IgD-negative memory B cell (primary cell): ENCODE measurements around the gene NPTX1. TPM values are rescaled to one million over a fixed set of nuclear protein-coding genes. Genes with fewer than 3 reads are reported as not detected.
A peak's percentile ranks its signal among the peaks of the same experiment; 100 is the strongest.

Experiments
- H3K27ac Mint-ChIP-seq, 3 donors: one replicate each; pipeline ENCODE4 v1.8.0; 2020 to 2022; ENCODE audit warnings: mild to moderate bottlenecking in 3 of 3, mixed read lengths in 3 of 3, moderate library complexity in 1 of 3
- H3K27me3 Mint-ChIP-seq: one replicate; pipeline ENCODE4 v1.8.0; 2021; ENCODE audit warnings: mixed read lengths
- H3K36me3 Mint-ChIP-seq: one replicate; pipeline ENCODE4 v1.8.0; 2020; ENCODE audit warnings: mild to moderate bottlenecking, mixed read lengths
- H3K4me1 Mint-ChIP-seq, 3 donors: one replicate each; pipeline ENCODE4 v1.8.0; 2020 to 2022; ENCODE audit warnings: mixed read lengths in 3 of 3, mild to moderate bottlenecking in 1 of 3
- H3K4me3 Mint-ChIP-seq, 4 donors: one replicate each; pipeline ENCODE4 v1.8.0; 2020 to 2022; ENCODE audit warnings: mild to moderate bottlenecking in 4 of 4, mixed read lengths in 4 of 4, moderate library complexity in 3 of 4
- H3K9me3 Mint-ChIP-seq, 3 donors: one replicate each; pipeline ENCODE4 v1.8.0; 2020 to 2021; ENCODE audit warnings: mixed read lengths in 3 of 3, mild to moderate bottlenecking in 1 of 3
- polyA plus RNA-seq: library from polyadenylated mRNA; unstranded; fragments of 300-500 nt; fragmentation: Illumina TruSeq; gene quantifications from one replicate; pipeline ENCODE4 v1.2.3, GENCODE V29; 2021

The NPTX1 gene
- polyA plus RNA-seq, 1 donor from 2014 or later, result not detected

DNA sequence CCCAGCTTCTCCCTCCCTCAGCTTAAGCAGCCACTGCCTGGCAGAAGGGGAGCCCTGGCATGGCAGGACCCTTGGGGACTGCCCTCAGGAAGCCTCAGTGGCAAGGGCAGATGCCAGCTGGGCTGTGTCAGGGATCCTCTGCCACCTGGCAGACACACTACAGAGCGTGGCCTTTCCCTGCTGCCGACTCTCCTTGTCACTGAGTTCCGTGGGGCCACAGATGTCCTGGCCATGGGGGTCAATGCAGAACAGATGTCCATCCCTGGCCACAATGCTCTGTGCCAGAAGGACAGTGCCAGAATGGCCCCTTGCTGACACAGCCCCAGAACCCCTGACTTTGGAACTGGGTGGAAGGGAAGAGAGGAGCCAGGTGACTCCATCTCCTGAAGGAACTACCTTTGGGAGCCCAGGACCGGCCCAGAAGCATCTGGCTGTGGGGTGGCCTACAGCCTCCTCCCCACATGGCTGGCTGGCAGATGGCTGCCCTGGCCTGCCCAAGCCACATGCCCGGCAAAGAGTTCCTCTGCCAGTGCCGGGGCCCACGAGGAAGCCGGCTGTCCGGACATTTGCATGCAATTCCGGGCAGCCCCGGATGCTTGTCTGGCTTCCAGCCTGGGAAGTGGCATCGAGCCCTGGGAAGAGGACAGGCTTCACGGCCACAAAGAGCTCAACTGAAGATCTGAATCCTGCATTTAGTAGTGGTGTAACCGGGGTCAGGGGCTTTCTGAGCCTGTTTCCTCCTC is 24.1 kb downstream of the NPTX1 start:
- Mint-ChIP-seq H3K36me3 (peaks cover 2% of the 10 kb centered on the region), H3K9me3 (no peaks in the 10 kb centered on the region), H3K27ac (peak overlapping the region; percentile 21 to 90 (median 67)), H3K4me1 (peaks cover 7 to 10% (median 8%) of the 10 kb centered on the region in 3 donors), H3K4me3 (peak overlapping the region in 1 of 4 donors; percentile 96), H3K27me3 (peaks cover 5% of the 10 kb centered on the region)

DNA sequence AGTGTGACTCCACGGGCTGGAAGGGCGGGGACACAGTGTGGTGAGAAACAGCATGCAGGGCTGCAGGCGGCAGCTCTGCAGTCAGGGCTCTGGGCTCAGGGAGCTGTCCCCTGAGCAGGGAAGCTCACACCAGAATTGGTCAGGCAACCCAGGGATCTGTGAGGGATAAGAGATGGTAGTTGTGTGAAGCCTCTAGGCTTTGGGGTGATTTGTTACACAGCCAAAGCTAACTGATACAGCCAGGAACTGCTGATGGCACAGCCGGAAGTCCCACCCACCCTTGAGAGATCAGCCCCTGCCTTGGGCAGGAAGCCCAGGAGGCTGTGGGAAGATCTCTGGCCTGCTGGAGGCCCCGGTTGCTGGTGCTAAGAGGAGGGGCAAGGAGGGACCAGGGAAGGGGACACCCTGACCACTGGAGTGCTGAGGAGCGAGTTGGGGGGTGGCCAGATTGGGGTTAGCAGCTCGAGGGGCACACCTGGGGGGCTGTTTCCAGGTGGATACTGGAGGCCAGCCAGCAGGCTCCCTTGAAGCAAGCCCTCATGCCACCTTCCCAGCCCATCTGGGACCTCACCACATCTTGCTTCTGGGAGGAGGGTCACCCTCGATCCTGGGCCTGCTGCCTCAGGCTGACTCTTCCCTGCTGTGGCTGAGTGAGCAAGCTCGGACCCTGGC is 25.2 kb downstream of the NPTX1 start:
- Mint-ChIP-seq H3K27me3 (peaks cover 2% of the 10 kb centered on the region), H3K36me3 (peaks cover 2% of the 10 kb centered on the region), H3K9me3 (no peaks in the 10 kb centered on the region), H3K27ac (peak overlapping the region in 1 of 3 donors; percentile 57), H3K4me1 (peaks cover 7 to 8% (median 8%) of the 10 kb centered on the region in 3 donors), H3K4me3 (peak overlapping the region in 2 of 4 donors; percentile 32 to 53)

DNA sequence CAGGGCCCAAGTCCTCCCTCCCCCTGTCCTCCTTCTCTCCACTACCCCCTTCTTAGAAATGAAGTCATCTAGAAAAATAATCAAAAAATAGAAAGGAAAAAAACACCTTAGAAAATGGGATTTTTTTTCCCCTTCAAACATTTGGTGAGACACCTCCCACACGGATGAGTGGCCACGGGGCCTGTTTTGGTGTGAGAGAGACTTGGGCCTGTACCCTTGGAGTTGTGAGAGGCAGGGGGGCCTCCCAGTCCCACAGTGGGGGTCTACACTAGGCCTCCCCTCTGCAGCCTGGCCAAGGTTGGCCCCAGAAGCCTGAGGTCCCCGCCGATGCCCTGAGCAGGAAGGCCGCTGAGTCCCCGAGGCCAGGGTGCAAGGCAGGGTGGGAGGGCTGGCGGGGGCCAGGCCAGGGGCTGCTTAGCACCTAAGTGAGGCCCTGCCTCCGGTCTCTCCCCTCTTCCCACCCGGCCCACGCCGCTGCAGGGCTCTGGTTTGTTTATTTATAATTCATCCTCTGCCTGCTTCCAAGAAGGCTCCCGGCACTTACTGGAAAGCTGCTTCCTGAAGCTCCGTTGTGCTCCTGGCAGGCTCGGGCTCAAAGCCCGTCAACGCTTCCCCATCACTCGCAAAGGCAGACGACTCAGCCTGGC is 26.4 kb downstream of the NPTX1 start:
- H3K4me1 Mint-ChIP-seq, result peaks cover under 1 to 1% (median 1%) of the 10 kb centered on the region in 3 donors
- peaks cover 2% of the 10 kb centered on the region for H3K27me3 Mint-ChIP-seq
- peak overlapping the region in 1 of 4 donors; percentile 12 for H3K4me3 Mint-ChIP-seq
- H3K27ac Mint-ChIP-seq, result no peak overlapping the region
- peaks cover 2% of the 10 kb centered on the region for H3K36me3 Mint-ChIP-seq
- no peaks in the 10 kb centered on the region for H3K9me3 Mint-ChIP-seq

DNA sequence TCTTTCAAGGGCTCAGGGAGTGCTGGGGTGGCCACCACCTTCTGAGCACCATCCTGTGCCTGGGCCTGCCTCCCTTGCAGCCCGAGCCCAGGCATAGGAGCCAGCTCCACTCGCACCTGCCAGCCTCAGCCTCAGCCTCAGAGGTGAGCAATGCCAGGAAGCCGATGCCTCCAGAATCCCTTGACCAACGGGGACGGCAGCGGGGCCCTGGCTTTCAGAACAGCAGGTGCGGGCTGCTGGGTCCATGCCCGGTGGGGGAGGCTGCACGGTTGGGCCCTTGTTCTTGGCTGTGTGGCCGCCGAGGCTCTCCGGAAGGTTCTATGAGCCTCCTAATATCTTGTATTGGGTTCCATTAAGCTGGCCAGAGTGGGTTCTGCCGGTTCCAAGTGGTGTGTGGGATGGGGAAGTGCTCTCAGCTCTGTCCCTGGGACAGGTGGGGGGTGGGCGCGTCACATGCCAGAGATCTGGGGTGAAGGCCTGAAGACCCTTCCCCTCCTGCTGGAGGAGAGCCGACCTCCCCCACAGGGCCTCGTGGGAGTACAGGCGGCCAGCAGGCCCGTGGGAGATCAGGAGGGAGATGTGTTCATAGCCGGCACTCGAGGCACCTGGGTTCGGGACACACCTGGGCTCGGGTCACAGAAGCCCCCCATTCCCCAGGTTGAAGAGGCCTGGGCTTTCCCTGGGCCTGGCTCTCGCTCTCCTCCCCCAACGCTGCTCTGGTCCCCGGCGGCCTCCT is 27.0 kb downstream of the NPTX1 start:
- Mint-ChIP-seq H3K27ac (no peak overlapping the region), H3K4me3 (no peak overlapping the region), H3K36me3 (peaks cover 2% of the 10 kb centered on the region), H3K4me1 (peaks cover 0 to 1% (median 1%) of the 10 kb centered on the region in 3 donors), H3K27me3 (peaks cover 2% of the 10 kb centered on the region), H3K9me3 (no peaks in the 10 kb centered on the region)

DNA sequence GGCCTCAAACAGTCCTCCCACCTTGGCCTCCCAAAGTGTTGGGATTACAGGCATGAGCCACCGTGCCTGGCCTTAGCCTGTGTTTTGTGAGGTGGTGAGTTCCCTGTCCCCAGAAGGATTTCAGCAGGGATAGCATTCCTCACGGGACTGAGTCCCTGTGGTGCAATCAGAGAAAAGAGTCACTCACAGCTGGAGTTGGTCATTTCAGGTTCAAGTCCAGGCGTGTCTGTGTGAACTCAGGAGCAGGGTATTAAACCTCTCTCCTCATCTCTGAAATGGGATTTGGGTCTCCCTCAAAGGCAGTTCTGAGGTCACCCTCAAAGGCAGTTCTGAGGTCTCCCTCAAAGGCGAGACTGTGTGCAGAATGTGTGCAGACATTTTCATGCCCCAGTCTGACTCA is 28.6 kb downstream of the NPTX1 start:
- H3K27me3 Mint-ChIP-seq, result peaks cover 8% of the 10 kb centered on the region
- H3K36me3 Mint-ChIP-seq, result peaks cover 2% of the 10 kb centered on the region
- H3K4me3 Mint-ChIP-seq, result no peak overlapping the region
- no peaks in the 10 kb centered on the region for H3K4me1 Mint-ChIP-seq
- no peak overlapping the region for H3K27ac Mint-ChIP-seq
- no peaks in the 10 kb centered on the region for H3K9me3 Mint-ChIP-seq

DNA sequence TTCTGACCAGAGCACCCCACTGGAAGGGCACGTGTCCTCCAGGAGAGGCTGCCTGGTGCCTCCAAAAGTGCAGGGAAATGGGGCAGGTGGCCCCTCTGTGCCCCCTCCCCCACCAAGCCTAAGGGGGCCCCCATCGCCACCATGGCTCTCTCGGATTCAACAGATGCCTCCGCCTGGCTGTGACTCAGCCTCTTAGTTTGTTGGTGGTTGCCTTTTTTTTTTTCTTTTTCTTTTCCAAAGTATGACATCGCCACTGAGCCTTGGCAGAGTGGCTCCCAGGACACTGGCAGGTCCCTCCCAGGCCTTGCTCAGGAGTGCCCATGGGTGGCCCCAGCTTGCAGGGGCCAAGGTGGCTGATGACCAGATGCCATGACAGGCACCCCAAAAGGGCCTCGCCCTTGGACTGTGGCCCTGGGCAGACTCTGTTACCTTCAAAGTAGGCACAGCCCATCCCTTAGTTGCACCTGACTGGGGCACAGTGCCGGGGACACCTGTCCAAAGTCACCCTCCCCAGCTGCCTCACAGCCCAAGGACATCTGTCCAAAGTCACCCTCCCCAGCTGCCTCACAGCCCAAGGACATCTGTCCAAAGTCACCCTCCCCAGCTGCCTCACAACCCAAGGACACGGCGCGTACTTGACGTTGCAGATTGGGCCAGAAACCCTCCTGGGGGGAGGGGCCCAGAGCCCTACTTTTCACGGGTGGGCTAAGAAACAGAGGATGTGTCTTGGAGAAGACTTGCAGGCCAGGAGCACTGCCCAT is 29.6 kb downstream of the NPTX1 start:
- Mint-ChIP-seq H3K27me3 (peaks cover 9% of the 10 kb centered on the region), H3K27ac (no peak overlapping the region), H3K4me3 (no peak overlapping the region), H3K4me1 (no peaks in the 10 kb centered on the region), H3K36me3 (peaks cover 3% of the 10 kb centered on the region), H3K9me3 (no peaks in the 10 kb centered on the region)

DNA sequence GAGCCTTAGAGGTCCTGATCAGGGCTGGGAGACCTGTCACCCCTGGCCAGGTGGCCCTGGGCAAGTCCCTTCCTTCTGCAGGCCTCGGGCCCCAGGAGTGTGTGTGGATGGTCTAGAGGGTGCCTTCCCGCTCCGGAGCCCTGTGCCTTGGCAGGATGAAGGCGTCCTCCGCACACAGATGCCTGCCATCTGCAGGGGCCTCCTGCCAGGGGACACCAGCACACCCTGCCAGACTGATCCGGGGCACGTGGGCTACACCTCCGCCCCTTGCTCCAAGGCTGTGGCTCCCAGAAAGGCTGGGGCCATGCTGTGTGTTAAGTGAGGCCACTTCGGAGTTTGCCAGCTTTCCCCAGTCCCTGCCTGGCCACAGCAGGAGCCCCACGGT is 30.7 kb downstream of the NPTX1 start:
- no peaks in the 10 kb centered on the region for H3K4me1 Mint-ChIP-seq
- no peak overlapping the region for H3K27ac Mint-ChIP-seq
- H3K4me3 Mint-ChIP-seq, result no peak overlapping the region
- H3K27me3 Mint-ChIP-seq, result peaks cover 9% of the 10 kb centered on the region
- H3K36me3 Mint-ChIP-seq, result peaks cover 3% of the 10 kb centered on the region
- H3K9me3 Mint-ChIP-seq, result no peaks in the 10 kb centered on the region

DNA sequence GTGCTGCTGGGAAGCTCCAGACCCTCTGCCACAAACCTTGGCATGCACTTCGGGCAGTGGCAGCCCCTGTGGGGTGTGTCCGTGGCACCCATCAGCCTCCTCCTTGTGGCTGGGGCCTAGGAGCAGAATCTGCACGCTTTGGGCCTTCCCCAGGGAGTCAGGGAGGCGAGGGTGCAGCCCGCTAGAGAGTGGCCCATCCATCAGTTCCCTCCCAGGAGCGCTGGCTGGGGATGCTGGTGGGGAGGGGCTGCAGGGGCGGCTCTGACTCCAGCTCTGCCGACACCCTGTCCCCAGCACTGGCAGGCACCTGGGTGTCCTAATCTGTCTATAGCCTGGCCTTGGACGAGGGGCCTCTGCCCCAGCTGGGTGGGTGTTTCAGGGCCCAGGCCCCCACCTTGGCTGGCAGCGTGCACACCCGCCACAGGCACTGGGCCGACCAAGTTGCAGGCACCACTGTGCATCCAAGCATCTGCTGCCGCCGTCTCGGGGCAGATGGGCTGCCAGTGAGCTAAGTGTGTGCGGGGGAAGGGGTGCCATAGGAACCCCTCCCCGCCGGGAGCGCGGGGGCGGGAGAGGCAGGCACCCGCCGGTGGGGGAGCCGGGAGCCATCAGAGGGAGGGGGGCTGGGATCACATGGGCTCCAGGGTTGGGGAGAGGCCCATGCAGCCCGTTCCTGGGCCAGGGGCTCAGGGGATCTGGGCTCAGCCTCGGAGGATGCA is 31.2 kb downstream of the NPTX1 start:
- Mint-ChIP-seq H3K27ac (no peak overlapping the region), H3K36me3 (peaks cover 2% of the 10 kb centered on the region), H3K4me1 (no peaks in the 10 kb centered on the region), H3K4me3 (no peak overlapping the region), H3K27me3 (peaks cover 7% of the 10 kb centered on the region), H3K9me3 (no peaks in the 10 kb centered on the region)

DNA sequence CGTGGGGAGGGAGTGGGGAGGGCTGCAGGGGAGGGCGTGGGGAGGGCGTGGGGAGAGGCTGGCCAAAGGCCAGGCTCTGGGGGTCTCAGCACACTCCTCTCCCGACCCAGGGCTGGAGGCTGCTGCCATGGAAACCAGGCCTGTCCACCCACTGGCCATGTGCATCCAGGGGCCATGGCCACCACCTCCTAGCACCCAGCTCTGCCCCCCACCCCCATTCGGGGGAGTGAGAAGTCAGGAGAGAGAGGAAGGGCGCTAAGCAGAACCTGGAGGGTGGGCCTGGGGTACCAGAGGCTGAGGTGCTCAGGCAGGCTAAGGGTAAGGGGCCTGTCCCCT is 31.8 kb downstream of the NPTX1 start:
- no peaks in the 10 kb centered on the region for H3K9me3 Mint-ChIP-seq
- H3K4me1 Mint-ChIP-seq, result no peaks in the 10 kb centered on the region
- peaks cover 2% of the 10 kb centered on the region for H3K36me3 Mint-ChIP-seq
- H3K4me3 Mint-ChIP-seq, result no peak overlapping the region
- peaks cover 7% of the 10 kb centered on the region for H3K27me3 Mint-ChIP-seq
- H3K27ac Mint-ChIP-seq, result no peak overlapping the region

DNA sequence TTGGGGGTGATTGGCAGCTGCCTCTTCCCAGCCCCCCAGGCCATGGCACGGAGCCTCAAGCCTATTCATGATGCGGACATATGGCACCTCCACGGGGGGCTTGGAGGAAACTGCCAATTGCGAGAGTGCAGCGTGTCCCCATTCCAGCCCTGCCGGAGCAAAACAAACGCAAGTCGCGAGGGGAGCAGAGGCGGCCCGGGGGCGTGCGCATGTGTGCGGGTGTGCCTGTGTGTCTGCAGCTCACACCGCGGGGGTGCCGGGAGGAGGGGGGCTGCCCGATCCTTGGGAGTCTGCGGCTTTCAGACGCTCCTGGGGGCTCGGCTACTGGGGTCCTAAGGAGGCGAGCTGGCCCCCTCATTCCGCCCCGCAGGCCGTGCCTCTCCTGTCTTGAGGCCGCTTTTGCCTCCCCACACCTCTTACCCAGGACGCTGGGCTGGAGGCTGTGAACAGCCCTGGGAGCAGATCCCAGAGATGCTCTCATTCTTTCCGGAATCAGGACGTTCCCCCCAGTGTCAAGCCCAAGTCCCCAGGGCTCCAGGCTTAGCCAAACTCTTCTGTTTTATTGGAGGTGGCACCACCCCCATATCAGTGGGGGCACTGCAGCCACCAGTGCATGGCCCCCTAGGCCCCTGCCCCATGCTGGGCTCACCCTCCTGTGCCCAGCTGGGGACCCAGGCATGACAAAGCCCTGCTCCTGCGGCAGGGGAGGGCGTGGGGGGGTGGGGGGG is 32.3 kb downstream of the NPTX1 start:
- no peak overlapping the region for H3K4me3 Mint-ChIP-seq
- H3K36me3 Mint-ChIP-seq, result peaks cover 2% of the 10 kb centered on the region
- H3K27me3 Mint-ChIP-seq, result peaks cover 7% of the 10 kb centered on the region
- no peak overlapping the region for H3K27ac Mint-ChIP-seq
- H3K4me1 Mint-ChIP-seq, result no peaks in the 10 kb centered on the region
- H3K9me3 Mint-ChIP-seq, result no peaks in the 10 kb centered on the region

DNA sequence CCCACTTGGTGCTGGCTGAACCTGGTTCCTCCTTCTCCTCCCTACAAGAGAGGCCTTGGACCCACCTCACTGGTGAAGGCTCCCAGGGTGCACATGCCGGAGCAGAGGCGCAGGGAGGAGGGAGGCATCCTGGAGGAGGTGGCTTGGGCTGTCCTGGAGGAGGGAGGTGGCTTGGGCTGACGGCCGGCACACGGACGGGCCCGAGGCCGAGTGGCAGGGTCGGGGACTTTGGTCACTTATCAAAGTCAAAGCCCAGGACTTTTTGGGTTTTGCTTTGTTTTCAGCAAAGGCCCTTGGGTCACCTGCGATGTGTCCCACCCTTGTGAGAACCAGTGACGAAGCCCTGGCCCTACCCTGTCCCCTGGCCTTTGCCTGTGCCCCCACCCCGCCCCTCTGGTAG is 32.9 kb downstream of the NPTX1 start:
- Mint-ChIP-seq H3K36me3 (peaks cover 2% of the 10 kb centered on the region), H3K4me3 (no peak overlapping the region), H3K9me3 (no peaks in the 10 kb centered on the region), H3K27me3 (peaks cover 7% of the 10 kb centered on the region), H3K4me1 (no peaks in the 10 kb centered on the region), H3K27ac (no peak overlapping the region)

DNA sequence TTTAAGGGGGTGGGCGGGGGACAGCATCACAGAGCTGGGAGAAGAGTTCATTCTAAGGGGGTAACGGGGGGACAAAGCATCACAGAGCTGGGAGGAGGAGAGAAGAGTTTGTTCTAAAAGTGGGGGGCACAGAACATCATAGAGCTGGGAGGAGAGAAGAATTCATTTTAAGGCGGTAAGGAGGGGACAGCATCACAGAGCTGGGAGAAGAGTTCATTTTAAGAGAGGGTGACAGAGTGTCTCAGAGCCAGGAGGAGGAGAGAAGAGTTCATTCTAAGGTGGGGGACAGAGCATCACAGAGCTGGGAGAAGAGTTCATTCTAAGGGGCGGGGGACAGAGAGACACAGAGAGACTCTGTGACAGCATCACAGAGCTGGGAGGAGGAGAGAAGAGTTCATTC is 33.6 kb downstream of the NPTX1 start:
- H3K27me3 Mint-ChIP-seq, result peaks cover 7% of the 10 kb centered on the region
- H3K9me3 Mint-ChIP-seq, result no peaks in the 10 kb centered on the region
- no peak overlapping the region for H3K27ac Mint-ChIP-seq
- no peak overlapping the region for H3K4me3 Mint-ChIP-seq
- peaks cover 2% of the 10 kb centered on the region for H3K36me3 Mint-ChIP-seq
- no peaks in the 10 kb centered on the region for H3K4me1 Mint-ChIP-seq

DNA sequence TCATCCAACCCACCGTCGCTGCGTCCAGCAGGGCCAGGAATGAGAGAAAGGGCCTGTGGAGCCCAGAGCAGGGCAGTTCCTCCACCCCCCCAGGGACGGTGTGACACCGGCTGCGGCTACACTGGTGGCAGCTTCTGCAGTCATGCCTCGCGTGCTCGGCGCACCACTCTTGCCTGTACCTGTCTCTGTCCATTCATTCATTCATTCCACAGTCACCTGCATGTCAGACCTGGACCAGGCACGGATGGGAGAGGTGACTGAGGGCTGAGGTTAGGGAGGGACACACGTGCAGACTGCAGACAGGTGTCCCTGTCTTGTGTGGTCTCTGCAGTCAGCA is 34.1 kb downstream of the NPTX1 start:
- Mint-ChIP-seq H3K4me3 (no peak overlapping the region), H3K9me3 (no peaks in the 10 kb centered on the region), H3K36me3 (peaks cover 2% of the 10 kb centered on the region), H3K4me1 (no peaks in the 10 kb centered on the region), H3K27me3 (peaks cover 7% of the 10 kb centered on the region), H3K27ac (no peak overlapping the region)
